Caki2 (cell line): ENCODE measurements around the gene LYPD6B. TPM values are rescaled to one million over a fixed set of nuclear protein-coding genes. Genes with fewer than 3 reads are reported as not detected.

Experiments
- DNase-seq: peaks from one replicate; pipeline ENCODE4 v3.0.0-alpha.2; 2015; ENCODE audit warnings: low read depth
- in situ Hi-C: cut with HindIII; loops from 2 replicates; pipeline ENCODE4 v1.10.0; 2016; ENCODE audit warnings: low sequenced_read_pairs, low pct_unique_long_range_greater_than_20kb, mixed read lengths
- total RNA-seq: library from RNA; depleted of rRNA; stranded (reverse); fragments of >200 nt; shearing (Covaris generic); gene quantifications from 2 replicates; pipeline ENCODE4 v1.2.3, GENCODE V29; 2014; ENCODE audit warnings: low replicate concordance

The LYPD6B gene
- total RNA-seq, 1 experiment from 2014 or later: not detected

- in situ Hi-C loops: no loop called here
- no peak for DNase-seq
These were observed 128.7 kb downstream of the LYPD6B start for GRCh38 chr2:149167001-149167780.

DNA sequence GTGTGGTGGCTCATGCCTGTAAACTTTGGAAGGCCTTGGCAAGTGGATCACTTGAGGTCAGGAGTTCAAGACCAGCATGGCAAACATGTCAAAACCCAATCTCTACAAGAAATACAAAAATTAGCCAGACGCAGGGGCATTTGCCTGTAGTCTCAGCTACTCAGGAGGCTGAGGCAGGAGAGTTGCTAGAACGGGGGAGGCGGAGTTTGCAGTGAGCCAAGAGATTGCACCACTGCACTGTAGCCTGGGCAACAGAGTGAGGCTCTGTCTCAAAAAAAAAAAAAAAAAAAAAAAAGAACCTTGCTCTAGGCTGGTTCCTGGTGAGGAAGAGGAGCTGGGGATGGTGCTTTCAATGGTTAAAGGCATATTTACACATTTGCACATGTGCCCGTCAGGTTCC is 129.4 kb downstream of the LYPD6B start:
- no peak for DNase-seq

DNA sequence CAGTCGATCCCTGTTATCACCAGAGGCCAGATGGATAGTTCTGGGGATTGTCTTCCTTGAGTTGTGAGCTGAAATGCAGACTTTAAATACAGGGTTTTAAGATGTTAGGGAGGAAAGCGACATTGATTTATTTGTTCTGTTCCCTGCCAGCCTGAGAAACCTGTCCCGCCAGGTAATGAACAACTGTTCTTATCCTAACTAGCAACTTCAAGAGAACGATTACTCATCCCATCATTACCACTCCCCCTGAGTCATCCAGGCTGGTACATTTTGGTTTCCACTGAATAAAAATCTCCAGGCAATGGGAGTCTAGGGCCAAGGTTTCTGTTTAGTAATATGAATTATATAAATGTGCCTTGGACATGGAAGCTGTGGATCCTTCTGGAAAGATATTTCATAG is 131.2 kb downstream of the LYPD6B start:
- peak; percentile 37 for DNase-seq
- in situ Hi-C loops: no loop called here

More for the DNA sequence above, 129.4 kb downstream of the LYPD6B start:
- in situ Hi-C loops: no loop called here

DNA sequence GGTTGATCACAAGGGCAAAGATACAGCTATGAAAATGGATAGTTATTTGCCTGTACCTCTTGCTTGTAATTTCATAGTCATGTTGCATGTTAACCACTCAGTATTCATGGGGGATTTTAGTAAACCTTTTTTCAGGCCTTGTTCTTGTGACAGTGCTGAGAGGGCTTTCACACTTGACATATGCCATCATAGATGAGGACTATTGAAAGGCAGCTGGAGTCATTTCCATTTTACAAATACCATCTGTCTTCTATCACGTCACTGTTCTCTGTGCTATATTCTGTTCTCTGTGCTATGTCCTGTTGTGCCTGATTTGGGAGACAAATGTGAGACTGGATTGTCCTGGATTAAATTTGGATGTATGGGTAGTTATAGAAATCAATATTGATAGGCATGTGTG is 131.7 kb downstream of the LYPD6B start:
- in situ Hi-C loops: no loop called here
- no peak for DNase-seq

- in situ Hi-C loops: no loop called here
- no peak for DNase-seq
These were observed 132.4 kb downstream of the LYPD6B start for GRCh38 chr2:149170911-149171310.

GRCh38 chr2:149173220-149173619 is 134.7 kb downstream of the LYPD6B start:
- in situ Hi-C loops: no loop called here
- no peak for DNase-seq

DNA sequence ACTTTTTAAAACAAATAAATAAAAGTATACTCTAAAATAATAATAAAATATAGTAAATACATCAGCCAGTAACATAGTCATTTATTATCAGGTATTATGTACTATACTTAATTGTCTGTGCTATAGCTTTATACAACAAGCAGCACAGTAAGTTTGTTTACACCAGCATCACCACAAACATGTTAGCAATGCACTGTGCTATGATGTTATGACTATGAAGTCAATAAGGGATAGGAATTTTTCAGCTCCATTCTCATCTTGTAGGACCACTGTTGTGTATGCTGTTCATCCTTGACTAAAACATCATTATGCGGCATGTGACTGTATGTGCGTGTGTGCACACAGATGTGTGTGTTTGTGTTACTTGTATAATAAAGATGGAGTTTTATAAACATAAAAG is 137.5 kb downstream of the LYPD6B start:
- in situ Hi-C loops: no loop called here
- DNase-seq: no peak

DNA sequence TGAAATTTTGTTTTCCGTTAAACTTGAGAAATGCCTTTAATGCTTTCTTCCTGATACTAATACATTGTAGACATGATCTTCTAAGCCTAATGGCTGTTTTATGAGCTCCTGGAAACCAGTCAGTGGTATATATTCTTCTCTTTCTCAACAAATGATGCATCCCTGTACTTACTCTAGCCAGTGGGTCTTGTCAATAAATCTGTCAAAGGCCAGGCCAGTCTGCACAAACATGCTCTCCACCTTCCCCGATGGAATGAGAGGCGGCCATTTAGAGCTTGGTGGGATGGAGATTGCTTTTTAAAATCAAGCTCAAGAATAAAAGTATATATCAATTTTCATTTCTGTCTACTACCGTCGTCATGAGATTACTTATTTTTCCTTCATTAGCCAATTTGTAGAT is 140.1 kb downstream of the LYPD6B start:
- in situ Hi-C loops: no loop called here

GRCh38 chr2:149180226-149180875 is 141.9 kb downstream of the LYPD6B start:
- DNase-seq: no peak

More for the DNA sequence above, 140.1 kb downstream of the LYPD6B start:
- no peak for DNase-seq

DNA sequence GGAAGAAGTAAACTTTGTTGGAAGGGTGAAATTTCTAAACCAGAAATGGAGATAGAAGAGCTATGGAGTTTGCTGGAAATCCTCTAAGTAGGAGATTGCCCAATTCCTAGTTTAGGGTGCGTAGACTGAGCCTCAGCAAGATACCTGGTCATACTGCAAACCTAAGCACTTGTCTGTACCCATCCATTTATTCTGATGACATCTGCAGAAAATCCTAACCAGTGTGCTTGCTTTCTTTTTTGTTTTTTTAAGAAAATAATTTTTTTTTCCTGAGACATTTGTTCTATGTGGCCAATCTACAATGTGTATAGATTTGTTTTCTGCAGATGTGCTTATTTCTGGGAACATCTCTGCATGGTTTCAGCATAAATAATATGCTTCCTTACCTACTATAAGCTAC is 144.7 kb downstream of the LYPD6B start:
- DNase-seq: no peak
- in situ Hi-C loops: no loop called here

More at GRCh38 chr2:149180226-149180875, 141.9 kb downstream of the LYPD6B start:
- in situ Hi-C loops: no loop called here

GRCh38 chr2:149184991-149185390 is 146.5 kb downstream of the LYPD6B start:
- in situ Hi-C loops: no loop called here
- DNase-seq: no peak

- in situ Hi-C loops: no loop called here
- DNase-seq: no peak
These were observed 147.5 kb downstream of the LYPD6B start for GRCh38 chr2:149185942-149186490.

DNA sequence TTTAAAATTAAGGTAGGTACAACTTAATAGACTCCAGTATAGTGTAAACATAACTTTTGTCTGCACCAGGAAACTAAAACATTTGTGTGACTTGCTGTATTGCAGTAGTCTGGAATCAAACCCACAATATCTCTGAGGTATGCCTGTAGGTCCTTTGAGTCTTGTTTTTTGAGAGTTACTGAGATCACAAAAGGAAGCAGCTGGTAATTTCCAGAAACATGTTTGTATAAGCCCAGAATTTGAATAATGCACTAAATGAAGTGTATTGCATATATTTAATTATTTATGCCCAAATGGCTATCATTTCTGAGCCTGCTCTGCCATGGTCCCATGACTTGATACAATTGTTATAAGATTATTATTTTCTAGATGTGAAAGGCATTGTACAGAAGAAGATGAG is 148.6 kb downstream of the LYPD6B start:
- in situ Hi-C loops: no loop called here
- DNase-seq: no peak

DNA sequence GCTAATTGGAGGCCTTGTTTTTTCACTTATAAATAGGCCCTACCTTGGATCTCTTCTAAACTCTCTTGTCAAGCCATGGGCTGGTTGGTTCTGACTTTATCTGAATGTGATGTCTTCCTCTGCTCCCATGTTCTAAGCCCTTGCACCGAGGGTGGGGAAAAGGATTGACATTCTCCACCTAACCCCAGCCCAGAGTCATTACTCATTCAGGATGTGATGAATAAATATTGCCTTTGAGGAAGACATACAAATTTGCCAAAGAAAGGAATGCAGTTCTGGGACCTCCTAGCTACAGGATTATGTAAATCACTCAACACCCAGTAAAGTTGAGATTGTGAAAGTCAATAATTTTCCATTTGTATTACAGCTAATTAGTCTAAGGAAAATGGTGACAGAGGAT is 149.8 kb downstream of the LYPD6B start:
- DNase-seq: no peak
- in situ Hi-C loops: no loop called here

DNA sequence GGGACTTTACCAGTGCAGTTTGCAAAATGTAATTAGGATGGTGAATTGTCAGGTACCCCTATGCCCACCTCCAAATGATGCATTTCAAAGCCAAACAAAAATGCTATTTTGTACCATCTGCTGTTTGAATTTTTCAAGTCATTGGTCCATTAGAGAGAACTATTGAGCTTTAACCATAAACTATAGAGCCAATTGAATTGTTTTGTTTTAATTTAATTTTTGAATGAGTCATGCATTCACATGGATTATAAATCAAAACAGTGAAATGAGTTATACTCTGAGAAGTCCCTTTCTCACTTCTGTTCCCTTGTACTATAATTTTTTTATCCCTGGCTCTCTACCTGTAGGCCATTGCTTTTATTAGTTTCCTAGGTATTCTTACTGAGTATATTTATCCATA is 151.3 kb downstream of the LYPD6B start:
- no peak for DNase-seq
- in situ Hi-C loops: no loop called here

DNA sequence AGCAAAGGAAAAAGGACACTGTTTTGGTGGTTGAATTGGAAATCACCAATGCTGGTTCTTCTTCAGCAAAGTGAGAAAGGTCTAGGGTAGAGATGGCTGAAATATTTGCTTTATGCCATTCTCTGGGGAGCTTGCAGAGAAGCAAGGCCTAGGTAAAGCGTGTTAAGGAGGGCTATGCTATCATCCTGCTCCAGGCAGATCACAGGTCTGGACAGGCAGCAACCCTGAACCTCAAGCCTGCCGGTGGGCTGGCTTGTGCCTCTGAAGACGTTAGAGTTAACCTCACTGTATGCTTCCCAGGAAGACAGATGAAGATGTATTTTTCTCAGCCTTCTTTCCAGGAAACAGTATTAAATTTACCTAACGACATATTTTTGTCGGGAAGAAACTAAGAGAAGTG is 153.4 kb downstream of the LYPD6B start:
- no peak for DNase-seq
- in situ Hi-C loops: no loop called here

GRCh38 chr2:149192427-149192826 is 153.9 kb downstream of the LYPD6B start:
- in situ Hi-C loops: no loop called here
- DNase-seq: no peak

DNA sequence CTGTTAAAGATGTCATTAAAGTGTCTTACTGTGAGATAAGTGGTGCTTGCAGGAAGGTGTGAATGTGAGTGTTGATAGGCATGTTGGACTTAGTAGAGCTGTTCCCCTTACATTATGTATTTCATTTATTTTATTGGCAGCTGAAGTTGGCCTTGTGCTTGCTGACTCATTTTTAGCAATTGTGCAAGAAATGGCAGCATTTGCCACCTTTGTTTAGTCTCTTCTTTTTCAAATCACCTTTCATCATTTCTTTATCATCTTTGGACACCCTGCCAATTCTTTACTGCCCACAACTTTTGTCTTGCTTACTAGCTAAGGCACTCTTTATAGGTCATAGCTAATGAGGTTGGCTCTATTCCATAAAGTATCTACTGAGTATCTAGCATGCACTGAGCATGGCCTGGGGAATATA is 161.6 kb downstream of the LYPD6B start:
- no peak for DNase-seq
- in situ Hi-C loops: no loop called here

DNA sequence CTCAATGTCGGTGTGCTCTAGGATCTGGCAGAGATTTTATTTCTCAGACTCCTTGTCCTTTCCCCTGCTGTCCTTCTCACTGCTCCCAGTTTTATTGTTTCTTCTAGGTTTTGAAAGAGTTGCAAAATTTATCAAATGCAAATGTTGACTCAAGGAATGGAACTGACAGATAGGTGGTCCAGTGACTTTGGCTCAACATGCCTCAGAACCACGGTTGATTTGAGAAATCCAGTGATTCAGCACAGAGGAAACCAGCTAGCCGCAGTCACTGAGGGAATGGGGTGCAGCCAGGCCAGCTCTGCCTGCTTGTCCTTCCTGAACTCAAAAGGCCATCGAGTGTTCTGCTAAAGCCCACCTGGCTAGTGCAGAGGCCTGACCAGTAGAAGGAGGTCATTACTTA is 166.2 kb downstream of the LYPD6B start:
- in situ Hi-C loops: no loop called here
- DNase-seq: no peak

- in situ Hi-C loops: no loop called here
- DNase-seq: no peak
These were observed 166.6 kb downstream of the LYPD6B start for GRCh38 chr2:149205143-149205542.
